Small intestine (tissue), 7 donors: ENCODE results near the gene TXNDC17. TPM values are rescaled to one million over a fixed set of nuclear protein-coding genes. Genes with fewer than 3 reads are reported as not detected.
"Not testable (repeated sequence)": the region's sequence is repeated elsewhere in the genome, so short reads cannot be mapped to it uniquely, and the experiment has no call there.

Experiments used
- DNase-seq, 2 donors: peaks; one replicate each; pipeline versions ENCODE4 v3.0.0 to v3.0.0-alpha.2; 2013
- FAIRE-seq: peaks from 2 replicates; lab custom pipeline; 2012; peaks lifted over from hg19 to GRCh38; lab: Jason Lieb, UNC
- H3K27ac ChIP-seq, 3 donors: one replicate each; pipeline ENCODE4 v1.5.1; 2013; ENCODE audit warnings: low read length in 2 of 3, mild to moderate bottlenecking in 2 of 3, control low read depth in 1 of 3, inconsistent platforms in 1 of 3, low read depth in 1 of 3, moderate library complexity in 1 of 3
- H3K27me3 ChIP-seq, 3 donors: one replicate each; pipeline ENCODE4 v1.6.1; 2013; ENCODE audit warnings: low read length in 3 of 3, inconsistent platforms in 1 of 3; ENCODE audit not compliant: control insufficient read depth in 3 of 3, insufficient read depth in 3 of 3
- H3K36me3 ChIP-seq, 3 donors: one replicate each; pipeline ENCODE4 v1.6.1; 2013; ENCODE audit warnings: low read length in 3 of 3, inconsistent platforms in 1 of 3, low read depth in 1 of 3, mild to moderate bottlenecking in 1 of 3, moderate library complexity in 1 of 3; ENCODE audit not compliant: control insufficient read depth in 3 of 3, insufficient read depth in 2 of 3
- H3K4me1 ChIP-seq, 3 donors: one replicate each; pipeline ENCODE4 v1.6.1; 2013; ENCODE audit warnings: low read length in 2 of 3, inconsistent platforms in 1 of 3, low read depth in 1 of 3, mild to moderate bottlenecking in 1 of 3, moderate library complexity in 1 of 3; ENCODE audit not compliant: control insufficient read depth in 3 of 3, insufficient read depth in 2 of 3
- H3K4me3 ChIP-seq, 3 donors: one replicate each; pipeline ENCODE4 v1.5.1; 2013; ENCODE audit warnings: low read length in 3 of 3, control low read depth in 1 of 3, inconsistent platforms in 1 of 3, low read depth in 1 of 3, mild to moderate bottlenecking in 1 of 3, moderate library complexity in 1 of 3
- H3K9me3 ChIP-seq, 2 donors: one replicate each; pipeline ENCODE4 v1.6.1; 2013; ENCODE audit warnings: low read depth in 1 of 2, low read length in 1 of 2; ENCODE audit not compliant: control insufficient read depth in 2 of 2, insufficient read depth in 1 of 2
- WGBS, 3 donors: extraction: QIAGEN DNeasy Blood & Tissue Kit; methylation state at CpG; one replicate each; pipeline ENCODE4 v1.1.7; 2013; 5-methylcytosine and 5-hydroxymethylcytosine counted together
- polyA plus RNA-seq, 4 donors: library from polyadenylated mRNA; stranded (reverse) in 3 of 4; unstranded in 1 of 4; fragments of 200-250 nt in 3 of 4; fragments of 120-200 nt in 1 of 4; gene quantifications; one replicate each; pipeline versions ENCODE4 v1.2.1 to v1.2.3, GENCODE V29; 2013
- donor health status: healthy with polysubstance abuse.
- donor health status: control.
- donor health status: control.
- donor health status: Bipolar disorder and iron deficiency.
- donor health status: healthy.

TXNDC17 gene
- polyA plus RNA-seq, 4 donors: 137 to 647 (median 322) TPM

GRCh38 chr17:6658411-6658810 is 17.6 kb downstream of the TXNDC17 start:
- peaks cover 0 to 13% (median 0%) of the 10 kb centered on the region in 3 donors for H3K27me3 ChIP-seq
- WGBS, 3 donors: 89% methylated on average over 2 to 5 of the region's 5 CpGs
- not testable (repeated sequence) for FAIRE-seq

GRCh38 chr17:6660101-6660500 is 19.2 kb downstream of the TXNDC17 start:
- Histone ChIP-seq H3K27me3 (peaks cover 0 to 6% (median 0%) of the 10 kb centered on the region in 3 donors), H3K36me3 (no peaks in the 10 kb centered on the region), H3K27ac (no peak overlapping the region), H3K9me3 (no peaks in the 10 kb centered on the region), H3K4me1 (peaks cover 0 to 5% (median 0%) of the 10 kb centered on the region in 3 donors), H3K4me3 (no peak overlapping the region)
- WGBS, 3 donors: 78 to 90% (median 88%) methylated on average over 9 of the region's 9 CpGs
- DNase-seq (no peak), FAIRE-seq (no peak)

More at GRCh38 chr17:6658411-6658810, 17.6 kb downstream of the TXNDC17 start:
- H3K9me3 ChIP-seq, H3K36me3 ChIP-seq, H3K27ac ChIP-seq, H3K4me3 ChIP-seq, DNase-seq: not testable (repeated sequence)
- H3K4me1 ChIP-seq: peaks cover 0 to 18% (median 0%) of the 10 kb centered on the region in 3 donors

GRCh38 chr17:6660805-6661463 is 20.1 kb downstream of the TXNDC17 start:
- DNase-seq: no peak
- WGBS, 3 donors: 41 to 69% (median 51%) methylated on average over 9 to 11 of the region's 11 CpGs
- H3K36me3 ChIP-seq: no peaks in the 10 kb centered on the region
- no peaks in the 10 kb centered on the region for H3K27me3 ChIP-seq
- no peak for FAIRE-seq
- no peaks in the 10 kb centered on the region for H3K4me1 ChIP-seq
- H3K9me3 ChIP-seq: no peaks in the 10 kb centered on the region
- no peak overlapping the region for H3K27ac ChIP-seq
- H3K4me3 ChIP-seq: no peak overlapping the region

- Histone ChIP-seq H3K4me1 (no peaks in the 10 kb centered on the region), H3K9me3 (no peaks in the 10 kb centered on the region), H3K4me3 (no peak overlapping the region), H3K36me3 (no peaks in the 10 kb centered on the region), H3K27me3 (no peaks in the 10 kb centered on the region), H3K27ac (no peak overlapping the region)
- WGBS, 3 donors: 74 to 79% (median 76%) methylated on average over 2 of the region's 2 CpGs
- DNase-seq (peak in 1 of 2 donors; percentile 49), FAIRE-seq (no peak)
Observed at GRCh38 chr17:6661464-6661848, 20.6 kb downstream of the TXNDC17 start.

GRCh38 chr17:6663200-6663599 is 22.3 kb downstream of the TXNDC17 start:
- not testable (repeated sequence) for DNase-seq, H3K4me1 ChIP-seq, H3K27ac ChIP-seq, H3K27me3 ChIP-seq, FAIRE-seq, H3K36me3 ChIP-seq, H3K9me3 ChIP-seq, H3K4me3 ChIP-seq
- WGBS, 3 donors: 89 to 94% (median 91%) methylated on average over 14 of the region's 14 CpGs

GRCh38 chr17:6666077-6666521 is 25.2 kb downstream of the TXNDC17 start:
- FAIRE-seq (no peak), DNase-seq (peak; percentile 74 to 85)
- no peaks in the 10 kb centered on the region for H3K36me3 ChIP-seq
- no peaks in the 10 kb centered on the region for H3K27me3 ChIP-seq
- no peak overlapping the region for H3K27ac ChIP-seq
- H3K9me3 ChIP-seq: no peaks in the 10 kb centered on the region
- H3K4me3 ChIP-seq: no peak overlapping the region
- WGBS, 3 donors: 7 to 16% (median 11%) methylated on average over 9 of the region's 9 CpGs
- no peaks in the 10 kb centered on the region for H3K4me1 ChIP-seq

GRCh38 chr17:6666557-6666956 is 25.7 kb downstream of the TXNDC17 start:
- Histone ChIP-seq H3K36me3 (no peaks in the 10 kb centered on the region), H3K4me3 (no peak overlapping the region), H3K27ac (no peak overlapping the region), H3K9me3 (no peaks in the 10 kb centered on the region), H3K27me3 (no peaks in the 10 kb centered on the region), H3K4me1 (no peaks in the 10 kb centered on the region)
- WGBS, 3 donors: 77 to 91% (median 80%) methylated on average over 6 of the region's 6 CpGs
- DNase-seq (no peak), FAIRE-seq (no peak)

- Histone ChIP-seq H3K9me3 (no peaks in the 10 kb centered on the region), H3K4me3 (no peak overlapping the region), H3K36me3 (no peaks in the 10 kb centered on the region), H3K27me3 (no peaks in the 10 kb centered on the region), H3K4me1 (no peaks in the 10 kb centered on the region), H3K27ac (no peak overlapping the region)
- no peak for DNase-seq
- FAIRE-seq: no peak
- 52 to 71% (median 58%) methylated on average over 6 of the region's 6 CpGs for WGBS, 3 donors
Observed at GRCh38 chr17:6667516-6667915, 26.7 kb downstream of the TXNDC17 start.

GRCh38 chr17:6668219-6668618 is 27.4 kb downstream of the TXNDC17 start:
- DNase-seq: no peak
- WGBS, 3 donors: 88 to 94% (median 90%) methylated on average over 17 of the region's 17 CpGs
- Histone ChIP-seq H3K4me3 (no peak overlapping the region), H3K9me3 (no peaks in the 10 kb centered on the region), H3K27ac (no peak overlapping the region), H3K36me3 (no peaks in the 10 kb centered on the region), H3K27me3 (no peaks in the 10 kb centered on the region), H3K4me1 (no peaks in the 10 kb centered on the region)
- no peak for FAIRE-seq
